SK-MEL-5 (cell line): ENCODE measurements around the gene ECE1. TPM values are rescaled to one million over a fixed set of nuclear protein-coding genes. Genes with fewer than 3 reads are reported as not detected.
"Not testable (repeated sequence)": the region's sequence is repeated elsewhere in the genome, so short reads cannot be mapped to it uniquely, and the experiment has no call there.

ENCODE experiments used
- DNase-seq: peaks from one replicate; pipeline ENCODE4 v3.0.0-alpha.2; 2016; ENCODE audit warnings: low read depth, low spot score
- in situ Hi-C: cut with HindIII; loops from 2 replicates; pipeline ENCODE4 v1.10.0; 2016; ENCODE audit warnings: low sequenced_read_pairs, high pct_unique_total_duplicates, low pct_unique_long_range_greater_than_20kb
- total RNA-seq: library from RNA; depleted of rRNA; stranded (reverse); fragments of >200 nt; shearing (Covaris generic); gene quantifications from 2 replicates; pipeline ENCODE4 v1.2.3, GENCODE V29; 2014

ECE1 gene
- total RNA-seq, 1 experiment from 2014 or later: 14.0 TPM

- DNase-seq: no peak
- in situ Hi-C loops: no loop called here
Measured at GRCh38 chr1:21298981-21299391, 8.7 kb upstream of the ECE1 start.

DNA sequence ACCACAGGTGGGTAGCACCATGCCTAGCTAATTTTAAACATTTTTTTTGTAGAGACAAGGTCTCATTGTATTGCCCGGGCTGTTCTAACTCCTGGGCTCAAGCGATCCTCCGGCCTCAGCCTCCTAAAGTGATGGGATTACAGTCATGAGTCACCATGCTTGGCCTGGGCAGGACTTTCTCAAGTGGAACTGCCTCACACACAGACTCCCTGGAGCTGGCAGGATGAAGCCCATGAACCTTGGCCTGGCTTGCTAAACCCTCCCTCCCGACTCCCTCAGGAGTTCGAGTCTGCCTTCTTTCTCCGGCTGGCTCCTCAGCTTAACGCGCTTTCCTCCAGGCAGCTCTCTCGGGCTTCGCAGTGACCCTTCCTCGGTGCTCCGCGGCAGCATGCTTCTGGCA is 7.7 kb upstream of the ECE1 start:
- no peak for DNase-seq
- in situ Hi-C loops: no loop called here

GRCh38 chr1:21296509-21297354 is 6.5 kb upstream of the ECE1 start:
- DNase-seq: no peak
- in situ Hi-C loops: no loop called here

GRCh38 chr1:21295545-21295944 is 5.3 kb upstream of the ECE1 start:
- no peak for DNase-seq
- in situ Hi-C loops: no loop called here

DNA sequence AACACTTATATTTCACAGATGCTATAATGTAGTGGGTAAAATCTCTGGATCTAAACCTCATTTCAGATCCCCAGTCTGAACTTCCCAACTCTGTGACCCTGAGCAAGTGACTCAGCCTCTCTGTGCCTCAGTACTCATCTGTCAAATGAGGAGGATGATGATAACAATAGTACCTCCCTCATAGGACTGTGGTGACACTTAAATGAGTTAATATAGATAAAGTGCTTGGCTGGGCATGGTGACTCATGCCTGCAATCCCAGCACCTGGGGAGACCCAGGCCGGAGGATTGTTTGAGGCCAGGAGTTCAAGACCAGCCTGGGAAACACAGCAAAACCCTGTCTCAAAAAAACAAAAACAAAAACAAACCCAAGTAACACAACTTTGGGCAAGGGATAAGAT is 4.7 kb upstream of the ECE1 start:
- DNase-seq: no peak
- in situ Hi-C loops: no loop called here

- in situ Hi-C loops: no loop called here
- DNase-seq: no peak
Measured at GRCh38 chr1:21294266-21294989, 4.2 kb upstream of the ECE1 start.

DNA sequence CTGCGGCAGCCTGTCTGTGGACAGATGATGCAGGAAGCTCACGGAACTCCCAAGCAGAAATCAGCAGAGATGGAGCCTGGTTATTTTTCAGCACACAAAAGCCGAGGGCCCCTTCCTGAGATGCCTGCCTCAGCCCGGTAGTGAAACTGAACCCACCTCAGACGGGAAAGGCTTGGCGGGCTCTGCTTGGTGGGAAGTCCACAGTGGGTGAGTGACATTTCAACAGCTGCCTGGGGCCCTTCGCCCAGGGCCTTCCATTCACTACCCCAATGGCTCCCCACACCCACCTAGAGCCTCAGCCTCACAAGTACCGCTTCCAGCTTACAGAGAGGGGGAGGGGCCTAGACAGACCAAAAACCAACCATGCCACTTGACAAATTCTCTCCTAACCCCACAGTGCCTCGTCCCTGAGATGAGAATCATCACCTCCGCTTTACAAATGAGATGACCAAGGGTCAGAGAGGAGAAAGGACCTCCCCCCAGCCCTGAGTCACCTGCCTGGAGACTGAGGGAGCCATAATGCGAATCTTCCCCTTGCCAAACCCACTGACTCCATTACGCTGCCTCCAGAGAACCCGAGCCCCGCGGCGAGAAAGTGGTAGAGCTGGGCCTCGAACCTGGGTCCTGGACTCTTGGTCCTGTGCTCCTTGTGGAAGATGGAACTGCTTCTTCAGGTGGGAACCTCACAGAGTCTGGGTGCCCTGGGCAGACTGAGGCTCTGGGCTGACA is 3.4 kb upstream of the ECE1 start:
- no peak for DNase-seq
- in situ Hi-C loops: no loop called here

- no peak for DNase-seq
- in situ Hi-C loops: no loop called here
Measured at GRCh38 chr1:21292984-21293536, 2.8 kb upstream of the ECE1 start.

DNA sequence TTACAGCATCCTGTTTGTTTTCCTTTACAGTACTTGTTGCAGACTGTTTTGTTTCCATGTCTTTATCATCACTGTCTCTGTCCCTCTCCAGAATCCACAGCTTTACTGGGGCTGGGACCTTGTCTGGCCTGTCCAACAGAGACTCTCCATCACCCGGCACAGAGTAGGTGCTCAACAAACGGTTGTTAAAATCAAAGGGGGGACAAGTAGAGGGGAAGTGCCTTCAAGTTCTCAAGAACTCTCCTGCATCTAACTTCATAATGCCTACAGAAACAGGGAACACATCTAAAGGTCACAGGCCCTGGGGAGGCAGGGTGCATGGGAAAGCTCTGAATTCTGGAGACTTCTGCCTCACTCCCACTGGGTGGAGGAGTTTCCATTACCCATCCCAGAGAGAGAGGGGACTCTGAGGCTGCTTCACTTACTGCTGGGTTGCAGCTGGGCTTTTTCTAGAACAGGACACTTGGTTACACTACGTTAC is 2.3 kb upstream of the ECE1 start:
- in situ Hi-C loops: no loop called here
- no peak for DNase-seq

DNA sequence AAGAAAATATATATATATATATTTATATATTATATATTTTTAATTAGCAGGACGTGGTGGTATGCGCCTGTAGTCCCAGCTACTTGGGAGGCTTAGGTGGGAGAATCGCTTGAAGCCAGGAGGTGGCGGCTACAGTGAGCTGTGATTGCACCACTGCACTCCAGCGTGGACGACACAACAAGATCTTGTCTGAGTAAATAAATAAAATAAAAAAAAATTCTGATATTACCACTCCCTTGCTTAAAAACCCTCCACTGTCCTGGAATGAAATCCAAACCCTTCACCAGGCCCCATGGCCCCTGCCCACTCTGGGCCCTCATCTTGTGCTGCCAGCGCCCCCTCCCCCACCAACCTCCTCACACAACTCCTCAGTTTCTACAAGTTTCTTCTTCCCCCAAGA is 1.7 kb upstream of the ECE1 start:
- in situ Hi-C loops: no loop called here
- no peak for DNase-seq

GRCh38 chr1:21291184-21291583 is 921 bp upstream of the ECE1 start:
- in situ Hi-C loops: no loop called here
- DNase-seq: no peak

DNA sequence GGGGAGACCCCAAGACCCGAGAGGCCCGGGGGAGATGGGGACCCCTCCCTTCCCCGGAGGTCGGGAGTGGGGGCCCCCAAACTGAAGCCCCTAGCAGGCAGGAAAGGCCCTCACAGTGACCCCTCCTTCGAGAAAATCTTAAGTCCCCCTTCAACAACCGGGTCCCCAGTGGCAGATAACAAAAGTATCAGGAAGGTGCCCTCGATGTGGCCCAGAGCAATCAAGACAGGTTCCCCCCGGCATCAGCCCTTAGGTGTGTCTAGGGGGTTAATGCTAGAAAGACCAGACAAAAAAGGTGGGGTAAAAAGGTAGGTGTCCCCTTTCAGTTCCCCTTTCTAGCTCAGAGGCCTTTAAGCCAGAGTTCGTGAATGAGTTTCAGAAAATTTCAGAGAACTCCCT is 282 bp upstream of the ECE1 start:
- in situ Hi-C loops: no loop called here
- DNase-seq: no peak

DNA sequence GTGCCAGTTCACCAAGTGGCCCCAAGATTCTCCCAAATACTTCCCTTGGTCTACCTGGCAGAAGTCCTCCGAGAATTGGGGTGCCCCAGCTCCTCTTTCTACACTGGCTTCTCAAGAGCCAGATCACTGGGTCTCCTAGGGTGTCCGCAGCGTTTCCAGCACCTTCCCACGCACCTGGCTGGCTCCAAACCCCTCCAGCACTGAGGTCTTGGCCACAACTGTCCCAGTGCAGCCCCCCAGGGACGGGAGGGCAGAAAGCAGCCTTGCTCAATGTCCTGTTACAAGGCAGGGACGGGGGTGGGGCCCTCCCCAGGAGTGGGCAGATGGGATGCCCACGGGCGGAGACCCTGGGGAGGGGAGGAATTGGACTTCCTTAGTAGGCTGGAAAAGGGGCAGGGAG is 1.1 kb downstream of the ECE1 start:
- in situ Hi-C loops: no loop called here

DNA sequence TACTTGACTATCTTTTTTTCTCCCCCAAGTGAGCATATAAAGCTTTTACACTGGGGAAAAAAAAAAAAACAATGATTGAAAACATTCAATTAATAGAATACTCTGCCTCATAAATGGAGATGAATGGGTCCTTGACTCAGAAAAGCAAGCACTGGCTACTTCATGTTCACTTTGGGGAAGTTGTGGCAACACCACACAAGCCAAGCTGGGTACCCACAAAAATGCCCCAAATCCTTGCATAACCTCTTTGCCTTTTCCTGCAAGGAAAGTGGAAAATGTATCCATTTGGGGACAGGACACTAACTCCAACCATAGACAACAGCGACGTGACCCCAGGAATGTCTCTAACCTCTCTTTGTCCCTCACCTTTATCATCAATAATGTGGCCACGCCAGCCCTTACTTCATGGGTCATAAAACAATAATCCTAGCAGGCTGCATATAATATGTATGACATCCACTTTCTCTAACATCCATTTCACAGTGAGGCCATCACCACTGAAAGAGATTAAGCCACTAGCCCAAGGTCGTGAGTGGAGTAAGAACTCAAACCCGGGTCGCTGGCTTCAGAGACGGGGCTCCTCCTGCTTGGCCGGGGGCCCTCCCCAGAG is 2.3 kb downstream of the ECE1 start:
- DNase-seq: no peak
- in situ Hi-C loops: no loop called here

More for the DNA sequence above, 1.1 kb downstream of the ECE1 start:
- no peak for DNase-seq

GRCh38 chr1:21285386-21285785 is 4.9 kb downstream of the ECE1 start:
- in situ Hi-C loops, DNase-seq: not testable (repeated sequence)

DNA sequence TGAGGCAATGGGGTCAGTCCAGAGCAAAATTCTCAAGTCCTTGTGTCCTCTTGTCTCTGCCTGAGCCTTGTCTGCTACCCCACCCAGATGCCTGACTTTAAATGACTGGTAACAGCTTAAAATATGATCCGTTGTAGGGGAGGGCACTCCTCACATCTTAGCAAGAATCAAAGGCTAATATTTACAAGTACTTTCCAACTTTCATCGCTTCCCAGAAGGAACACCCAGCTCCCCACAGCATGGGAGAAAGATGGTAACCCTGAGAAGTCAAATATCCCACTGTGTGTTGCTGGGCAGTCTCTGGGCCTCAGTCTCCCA is 5.2 kb downstream of the ECE1 start:
- no peak for DNase-seq
- in situ Hi-C loops: no loop called here

DNA sequence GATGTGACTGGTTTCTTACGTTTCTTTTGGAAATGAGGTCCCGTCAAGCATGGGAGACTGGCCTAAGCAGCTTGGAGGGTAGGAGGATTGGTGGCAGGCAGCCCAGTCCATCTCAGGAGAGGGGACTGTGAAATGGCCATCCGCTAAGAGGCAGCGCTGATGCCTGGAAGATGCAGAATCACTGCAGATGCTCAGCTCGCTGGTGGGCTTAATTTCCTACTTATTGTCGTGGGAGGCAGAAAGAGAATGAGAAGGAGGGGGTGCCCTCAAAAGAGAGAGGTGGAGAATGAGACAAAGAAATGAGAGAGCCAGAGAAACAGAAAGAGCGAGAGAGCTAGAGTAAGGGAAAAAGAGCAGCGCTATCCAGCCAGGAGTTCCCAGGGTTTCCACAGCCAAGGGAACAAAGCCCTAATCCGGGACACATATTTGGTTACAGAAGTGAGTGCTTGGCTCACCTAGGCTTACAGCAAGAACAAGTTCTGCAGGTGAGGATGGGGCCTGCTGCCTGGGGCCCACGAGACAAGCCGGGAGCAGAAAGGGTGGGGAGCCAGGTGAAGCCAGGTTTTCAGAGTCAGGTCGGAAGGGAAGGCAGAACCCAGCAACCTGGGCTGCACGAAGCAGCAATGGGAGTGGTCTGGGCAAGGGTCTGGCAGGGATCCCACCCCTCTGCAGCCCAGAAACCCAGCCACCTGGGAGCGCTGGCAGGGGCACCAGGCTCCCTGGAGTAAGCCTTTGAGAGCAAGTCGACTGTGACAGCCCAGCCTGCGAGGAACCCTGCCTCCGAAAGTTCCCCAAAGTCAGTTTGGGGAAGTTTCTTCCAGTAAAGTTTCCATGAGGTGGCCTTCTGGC is 5.8 kb downstream of the ECE1 start:
- no peak for DNase-seq

More for the DNA sequence above, 5.8 kb downstream of the ECE1 start:
- in situ Hi-C loops: no loop called here
